ENCODE measurements around the gene SRRM1. TPM values are rescaled to one million over a fixed set of nuclear protein-coding genes. Genes with fewer than 3 reads are reported as not detected.

The SRRM1 gene
- total and polyA plus RNA-seq, 2 experiments from 2014 or later = 118 to 666 TPM

DNA sequence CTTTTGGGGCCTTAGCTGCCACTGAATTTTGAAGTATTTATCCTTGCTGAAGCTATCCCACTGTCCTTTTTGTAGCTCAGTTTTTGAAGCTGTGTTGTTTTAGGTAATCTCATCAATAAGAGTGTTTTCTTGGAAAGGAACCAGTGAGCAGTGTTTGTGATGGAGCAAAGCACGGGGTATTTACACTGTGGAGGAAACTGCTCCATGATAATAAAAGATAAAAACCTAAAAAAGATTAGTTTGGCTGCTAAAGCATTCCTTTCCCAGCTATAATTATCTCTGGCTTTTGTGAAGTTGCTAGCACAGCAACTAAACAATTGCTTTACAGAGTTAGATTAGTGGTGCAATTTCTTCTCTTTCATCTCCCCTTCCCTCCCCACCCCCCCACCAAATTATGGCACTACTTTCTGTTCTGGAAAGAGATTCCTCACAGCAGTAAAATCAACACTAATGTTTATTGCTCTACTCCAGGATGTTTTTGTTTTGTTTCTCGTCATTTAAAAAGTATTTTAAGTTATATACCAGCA is 21.5 kb downstream of the SRRM1 start:
- H3K4me2 ChIP-seq = no peak overlapping the region
- H3K9me2 ChIP-seq (ENCODE audit: insufficient read depth) = no peaks in the 10 kb centered on the region
- ATAC-seq (no peak), DNase-seq (ENCODE audit: low spot score) (no peak)
- H3K27ac ChIP-seq (ENCODE audit: low read depth) = no peak overlapping the region; the same call in 1 of the 2 replicates
- Mint-ChIP-seq H3K4me1 (no peaks in the 10 kb centered on the region), H3K27me3 (ENCODE audit: insufficient read depth, low read depth, poor library complexity) (peaks cover 2% of the 10 kb centered on the region), H3K36me3 (ENCODE audit: low read depth) (peaks cover 95% of the 10 kb centered on the region), H3K9me3 (no peaks in the 10 kb centered on the region), H3K27ac (no peak overlapping the region), H3K4me3 (no peak overlapping the region)
- TF ChIP-seq JUNB (IDR thresholded peaks at IDR 0.05; ENCODE audit: unreplicated experiment) = no peak
- TF ChIP-seq, protein P1, sequence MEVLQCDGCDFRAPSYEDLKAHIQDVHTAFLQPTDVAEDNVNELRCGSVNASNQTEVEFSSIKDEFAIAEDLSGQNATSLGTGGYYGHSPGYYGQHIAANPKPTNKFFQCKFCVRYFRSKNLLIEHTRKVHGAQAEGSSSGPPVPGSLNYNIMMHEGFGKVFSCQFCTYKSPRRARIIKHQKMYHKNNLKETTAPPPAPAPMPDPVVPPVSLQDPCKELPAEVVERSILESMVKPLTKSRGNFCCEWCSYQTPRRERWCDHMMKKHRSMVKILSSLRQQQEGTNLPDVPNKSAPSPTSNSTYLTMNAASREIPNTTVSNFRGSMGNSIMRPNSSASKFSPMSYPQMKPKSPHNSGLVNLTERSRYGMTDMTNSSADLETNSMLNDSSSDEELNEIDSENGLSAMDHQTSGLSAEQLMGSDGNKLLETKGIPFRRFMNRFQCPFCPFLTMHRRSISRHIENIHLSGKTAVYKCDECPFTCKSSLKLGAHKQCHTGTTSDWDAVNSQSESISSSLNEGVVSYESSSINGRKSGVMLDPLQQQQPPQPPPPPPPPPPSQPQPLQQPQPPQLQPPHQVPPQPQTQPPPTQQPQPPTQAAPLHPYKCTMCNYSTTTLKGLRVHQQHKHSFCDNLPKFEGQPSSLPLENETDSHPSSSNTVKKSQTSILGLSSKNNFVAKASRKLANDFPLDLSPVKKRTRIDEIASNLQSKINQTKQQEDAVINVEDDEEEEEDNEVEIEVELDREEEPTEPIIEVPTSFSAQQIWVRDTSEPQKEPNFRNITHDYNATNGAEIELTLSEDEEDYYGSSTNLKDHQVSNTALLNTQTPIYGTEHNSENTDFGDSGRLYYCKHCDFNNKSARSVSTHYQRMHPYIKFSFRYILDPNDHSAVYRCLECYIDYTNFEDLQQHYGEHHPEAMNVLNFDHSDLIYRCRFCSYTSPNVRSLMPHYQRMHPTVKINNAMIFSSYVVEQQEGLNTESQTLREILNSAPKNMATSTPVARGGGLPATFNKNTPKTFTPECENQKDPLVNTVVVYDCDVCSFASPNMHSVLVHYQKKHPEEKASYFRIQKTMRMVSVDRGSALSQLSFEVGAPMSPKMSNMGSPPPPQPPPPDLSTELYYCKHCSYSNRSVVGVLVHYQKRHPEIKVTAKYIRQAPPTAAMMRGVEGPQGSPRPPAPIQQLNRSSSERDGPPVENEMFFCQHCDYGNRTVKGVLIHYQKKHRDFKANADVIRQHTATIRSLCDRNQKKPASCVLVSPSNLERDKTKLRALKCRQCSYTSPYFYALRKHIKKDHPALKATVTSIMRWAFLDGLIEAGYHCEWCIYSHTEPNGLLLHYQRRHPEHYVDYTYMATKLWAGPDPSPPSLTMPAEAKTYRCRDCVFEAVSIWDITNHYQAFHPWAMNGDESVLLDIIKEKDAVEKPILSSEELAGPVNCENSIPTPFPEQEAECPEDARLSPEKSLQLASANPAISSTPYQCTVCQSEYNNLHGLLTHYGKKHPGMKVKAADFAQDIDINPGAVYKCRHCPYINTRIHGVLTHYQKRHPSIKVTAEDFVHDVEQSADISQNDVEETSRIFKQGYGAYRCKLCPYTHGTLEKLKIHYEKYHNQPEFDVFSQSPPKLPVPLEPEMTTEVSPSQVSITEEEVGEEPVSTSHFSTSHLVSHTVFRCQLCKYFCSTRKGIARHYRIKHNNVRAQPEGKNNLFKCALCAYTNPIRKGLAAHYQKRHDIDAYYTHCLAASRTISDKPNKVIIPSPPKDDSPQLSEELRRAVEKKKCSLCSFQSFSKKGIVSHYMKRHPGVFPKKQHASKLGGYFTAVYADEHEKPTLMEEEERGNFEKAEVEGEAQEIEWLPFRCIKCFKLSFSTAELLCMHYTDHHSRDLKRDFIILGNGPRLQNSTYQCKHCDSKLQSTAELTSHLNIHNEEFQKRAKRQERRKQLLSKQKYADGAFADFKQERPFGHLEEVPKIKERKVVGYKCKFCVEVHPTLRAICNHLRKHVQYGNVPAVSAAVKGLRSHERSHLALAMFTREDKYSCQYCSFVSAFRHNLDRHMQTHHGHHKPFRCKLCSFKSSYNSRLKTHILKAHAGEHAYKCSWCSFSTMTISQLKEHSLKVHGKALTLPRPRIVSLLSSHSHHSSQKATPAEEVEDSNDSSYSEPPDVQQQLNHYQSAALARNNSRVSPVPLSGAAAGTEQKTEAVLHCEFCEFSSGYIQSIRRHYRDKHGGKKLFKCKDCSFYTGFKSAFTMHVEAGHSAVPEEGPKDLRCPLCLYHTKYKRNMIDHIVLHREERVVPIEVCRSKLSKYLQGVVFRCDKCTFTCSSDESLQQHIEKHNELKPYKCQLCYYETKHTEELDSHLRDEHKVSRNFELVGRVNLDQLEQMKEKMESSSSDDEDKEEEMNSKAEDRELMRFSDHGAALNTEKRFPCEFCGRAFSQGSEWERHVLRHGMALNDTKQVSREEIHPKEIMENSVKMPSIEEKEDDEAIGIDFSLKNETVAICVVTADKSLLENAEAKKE (CRISPR knock-in tag; IDR thresholded peaks at IDR 0.05) = no peak
- TF ChIP-seq, protein P2, sequence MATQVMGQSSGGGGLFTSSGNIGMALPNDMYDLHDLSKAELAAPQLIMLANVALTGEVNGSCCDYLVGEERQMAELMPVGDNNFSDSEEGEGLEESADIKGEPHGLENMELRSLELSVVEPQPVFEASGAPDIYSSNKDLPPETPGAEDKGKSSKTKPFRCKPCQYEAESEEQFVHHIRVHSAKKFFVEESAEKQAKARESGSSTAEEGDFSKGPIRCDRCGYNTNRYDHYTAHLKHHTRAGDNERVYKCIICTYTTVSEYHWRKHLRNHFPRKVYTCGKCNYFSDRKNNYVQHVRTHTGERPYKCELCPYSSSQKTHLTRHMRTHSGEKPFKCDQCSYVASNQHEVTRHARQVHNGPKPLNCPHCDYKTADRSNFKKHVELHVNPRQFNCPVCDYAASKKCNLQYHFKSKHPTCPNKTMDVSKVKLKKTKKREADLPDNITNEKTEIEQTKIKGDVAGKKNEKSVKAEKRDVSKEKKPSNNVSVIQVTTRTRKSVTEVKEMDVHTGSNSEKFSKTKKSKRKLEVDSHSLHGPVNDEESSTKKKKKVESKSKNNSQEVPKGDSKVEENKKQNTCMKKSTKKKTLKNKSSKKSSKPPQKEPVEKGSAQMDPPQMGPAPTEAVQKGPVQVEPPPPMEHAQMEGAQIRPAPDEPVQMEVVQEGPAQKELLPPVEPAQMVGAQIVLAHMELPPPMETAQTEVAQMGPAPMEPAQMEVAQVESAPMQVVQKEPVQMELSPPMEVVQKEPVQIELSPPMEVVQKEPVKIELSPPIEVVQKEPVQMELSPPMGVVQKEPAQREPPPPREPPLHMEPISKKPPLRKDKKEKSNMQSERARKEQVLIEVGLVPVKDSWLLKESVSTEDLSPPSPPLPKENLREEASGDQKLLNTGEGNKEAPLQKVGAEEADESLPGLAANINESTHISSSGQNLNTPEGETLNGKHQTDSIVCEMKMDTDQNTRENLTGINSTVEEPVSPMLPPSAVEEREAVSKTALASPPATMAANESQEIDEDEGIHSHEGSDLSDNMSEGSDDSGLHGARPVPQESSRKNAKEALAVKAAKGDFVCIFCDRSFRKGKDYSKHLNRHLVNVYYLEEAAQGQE (IDR thresholded peaks at IDR 0.05; ENCODE audit: unreplicated experiment) = no peak
- no peak for TF ChIP-seq EZH2phosphoT487 (IDR thresholded peaks at IDR 0.05; ENCODE audit: unreplicated experiment)
- TF ChIP-seq ZNF331 (CRISPR knock-in tag; IDR thresholded peaks at IDR 0.05; ENCODE audit: low read depth) = no peak
- no peak for TF ChIP-seq STAT1 (IDR thresholded peaks at IDR 0.05; ENCODE audit: unreplicated experiment)
- TF ChIP-seq, protein P3, sequence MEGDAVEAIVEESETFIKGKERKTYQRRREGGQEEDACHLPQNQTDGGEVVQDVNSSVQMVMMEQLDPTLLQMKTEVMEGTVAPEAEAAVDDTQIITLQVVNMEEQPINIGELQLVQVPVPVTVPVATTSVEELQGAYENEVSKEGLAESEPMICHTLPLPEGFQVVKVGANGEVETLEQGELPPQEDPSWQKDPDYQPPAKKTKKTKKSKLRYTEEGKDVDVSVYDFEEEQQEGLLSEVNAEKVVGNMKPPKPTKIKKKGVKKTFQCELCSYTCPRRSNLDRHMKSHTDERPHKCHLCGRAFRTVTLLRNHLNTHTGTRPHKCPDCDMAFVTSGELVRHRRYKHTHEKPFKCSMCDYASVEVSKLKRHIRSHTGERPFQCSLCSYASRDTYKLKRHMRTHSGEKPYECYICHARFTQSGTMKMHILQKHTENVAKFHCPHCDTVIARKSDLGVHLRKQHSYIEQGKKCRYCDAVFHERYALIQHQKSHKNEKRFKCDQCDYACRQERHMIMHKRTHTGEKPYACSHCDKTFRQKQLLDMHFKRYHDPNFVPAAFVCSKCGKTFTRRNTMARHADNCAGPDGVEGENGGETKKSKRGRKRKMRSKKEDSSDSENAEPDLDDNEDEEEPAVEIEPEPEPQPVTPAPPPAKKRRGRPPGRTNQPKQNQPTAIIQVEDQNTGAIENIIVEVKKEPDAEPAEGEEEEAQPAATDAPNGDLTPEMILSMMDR (conservative IDR thresholded peaks at IDR 0.05; ENCODE audit: low read depth in 2 of 2) = no peak
- no peak for TF ChIP-seq POLR2AphosphoS5 (IDR thresholded peaks at IDR 0.05; ENCODE audit: low read depth)
- no peak for TF ChIP-seq CREB1 (CRISPR knock-in tag; IDR thresholded peaks at IDR 0.05; ENCODE audit: low read depth)
- TF ChIP-seq EZH2 (IDR thresholded peaks at IDR 0.05; ENCODE audit: low read depth, unreplicated experiment) = no peak
- TF ChIP-seq ZNF114 (CRISPR knock-in tag; IDR thresholded peaks at IDR 0.05) = no peak
- TF ChIP-seq, protein P4, sequence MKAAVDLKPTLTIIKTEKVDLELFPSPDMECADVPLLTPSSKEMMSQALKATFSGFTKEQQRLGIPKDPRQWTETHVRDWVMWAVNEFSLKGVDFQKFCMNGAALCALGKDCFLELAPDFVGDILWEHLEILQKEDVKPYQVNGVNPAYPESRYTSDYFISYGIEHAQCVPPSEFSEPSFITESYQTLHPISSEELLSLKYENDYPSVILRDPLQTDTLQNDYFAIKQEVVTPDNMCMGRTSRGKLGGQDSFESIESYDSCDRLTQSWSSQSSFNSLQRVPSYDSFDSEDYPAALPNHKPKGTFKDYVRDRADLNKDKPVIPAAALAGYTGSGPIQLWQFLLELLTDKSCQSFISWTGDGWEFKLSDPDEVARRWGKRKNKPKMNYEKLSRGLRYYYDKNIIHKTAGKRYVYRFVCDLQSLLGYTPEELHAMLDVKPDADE (IDR thresholded peaks at IDR 0.05) = no peak
- TF ChIP-seq NANOG (IDR thresholded peaks at IDR 0.05; ENCODE audit: borderline replicate concordance) = no peak
- peaks cover 22% of the 10 kb centered on the region for H4K20me1 ChIP-seq (replicated peaks; ENCODE audit: insufficient read depth)
- no peak overlapping the region for H2AFZ ChIP-seq
- H3K36me3 ChIP-seq (ENCODE audit: insufficient read depth) = peaks cover 95% of the 10 kb centered on the region
- peaks cover 14% of the 10 kb centered on the region for H3F3A ChIP-seq (replicated peaks; ENCODE audit: low read depth)
- H3K79me2 ChIP-seq (replicated peaks; ENCODE audit: insufficient read depth) = peaks cover 33% of the 10 kb centered on the region
- no peaks in the 10 kb centered on the region for H3K4me1 ChIP-seq (ENCODE audit: insufficient read depth)
- H3K4me3 ChIP-seq = no peak overlapping the region
- H3K27me3 ChIP-seq (ENCODE audit: insufficient read depth) = no peaks in the 10 kb centered on the region
